PC-3 (cell line): ENCODE data around the gene LRRC28. TPM values are rescaled to one million over a fixed set of nuclear protein-coding genes. Genes with fewer than 3 reads are reported as not detected.

ENCODE experiments used
- ATAC-seq: fragments of 200-7000 bp; cut with Tn5 transposase; 2 replicates; pipeline ENCODE4 v1.9.1; 2020; ENCODE audit warnings: mild to moderate bottlenecking, moderate library complexity
- BruUV-seq: library from RNA; stranded (reverse); fragments of 400-500 nt; replicated peaks from 2 replicates; lab custom pipeline; 2021; lab: Mats Ljungman, UMichigan
- CTCF ChIA-PET: fragments of 300-600 bp; sonication (Branson Sonifier 250); formaldehyde crosslinking; loops from one replicate; lab custom pipeline; 2022; ENCODE audit warnings: antibody characterized with exemption; lab: Charles Lee
- POLR2A ChIA-PET: fragments of 300-600 bp; sonication (Branson Sonifier 250); formaldehyde crosslinking; loops from one replicate; lab custom pipeline; 2022; ENCODE audit warnings: antibody characterized with exemption; ENCODE audit not compliant: unreplicated experiment; lab: Charles Lee
- DNase-seq: peaks from one replicate; pipeline ENCODE4 v3.0.0-alpha.2; 2015
- H2AFZ ChIP-seq: fragments of 300-600 bp; sonication (generic); 2 replicates; pipeline ENCODE4 v1.6.0; 2016; ENCODE audit warnings: antibody characterized with exemption, low read length
- H3F3A ChIP-seq: fragments of 300-600 bp; sonication (generic); one replicate; pipeline ENCODE4 v1.6.0; 2017; ENCODE audit warnings: antibody characterized with exemption, low read length, control low read depth, mild to moderate bottlenecking; ENCODE audit not compliant: unreplicated experiment
- H3K27ac ChIP-seq: fragments of 300-600 bp; sonication (generic); 2 replicates; pipeline ENCODE4 v1.5.1; 2016; ENCODE audit warnings: mild to moderate bottlenecking, low read length
- H3K27me3 ChIP-seq: fragments of 300-600 bp; sonication (generic); 2 replicates; pipeline ENCODE4 v1.6.1; 2016; ENCODE audit warnings: low read length, mixed read lengths
- H3K36me3 ChIP-seq: fragments of 300-600 bp; sonication (generic); 2 replicates; pipeline ENCODE4 v1.6.1; 2016; ENCODE audit warnings: low read depth, mixed run types, low read length, mixed read lengths
- H3K4me1 ChIP-seq: fragments of 300-600 bp; sonication (generic); 2 replicates; pipeline ENCODE4 v1.5.1; 2016; ENCODE audit warnings: low read length; ENCODE audit not compliant: insufficient read depth
- H3K4me2 ChIP-seq: fragments of 300-600 bp; sonication (generic); 2 replicates; pipeline ENCODE4 v1.6.0; 2016; ENCODE audit warnings: low read length
- H3K4me3 ChIP-seq: fragments of 300-600 bp; sonication (generic); 2 replicates; pipeline ENCODE4 v1.5.1; 2016; ENCODE audit warnings: mild to moderate bottlenecking, low read length, mixed read lengths
- H3K79me2 ChIP-seq: fragments of 300-600 bp; sonication (generic); 2 replicates; pipeline ENCODE4 v1.6.1; 2017; ENCODE audit warnings: low read length, mixed read lengths
- H3K9ac ChIP-seq: fragments of 300-600 bp; sonication (generic); 2 replicates; pipeline ENCODE4 v1.6.0; 2016; ENCODE audit warnings: mild to moderate bottlenecking, low read length
- H3K9me2 ChIP-seq: fragments of 300-600 bp; sonication (generic); replicated peaks from 2 replicates; pipeline ENCODE4 v1.6.1; 2016; ENCODE audit warnings: mixed run types, low read length, mixed read lengths
- H3K9me3 ChIP-seq: fragments of 300-600 bp; sonication (generic); 2 replicates; pipeline ENCODE4 v1.6.1; 2016; ENCODE audit warnings: low read length, mixed read lengths
- H4K20me1 ChIP-seq: fragments of 300-600 bp; sonication (generic); 2 replicates; pipeline ENCODE4 v1.6.1; 2016; ENCODE audit warnings: low read length, mixed read lengths
- CTCF ChIP-seq: fragments of 300-600 bp; sonication (generic); conservative IDR thresholded peaks from 2 replicates; pipeline ENCODE4 v1.5.1; 2017; ENCODE audit warnings: antibody characterized with exemption, low read depth, mild to moderate bottlenecking, low read length
- EZH2 ChIP-seq: fragments of 300-600 bp; sonication (generic); IDR thresholded peaks from one replicate; pipeline ENCODE4 v1.6.1; 2017; ENCODE audit warnings: antibody characterized with exemption, mild to moderate bottlenecking, low read length; ENCODE audit not compliant: unreplicated experiment
- EZH2phosphoT487 ChIP-seq: fragments of 300-600 bp; sonication (generic); IDR thresholded peaks from 2 replicates; pipeline ENCODE4 v1.6.1; 2018; ENCODE audit warnings: mild to moderate bottlenecking, antibody characterized with exemption, low read length, borderline replicate concordance
- intact Hi-C: fragments of 100-400 bp; cut with micrococcal nuclease; formaldehyde crosslinking; loops from 2 replicates; pipeline ENCODE4 v1.9.0; 2023
- total RNA-seq: library from RNA; depleted of rRNA; stranded (reverse); fragments of >200 nt; gene quantifications from 2 replicates; pipeline ENCODE4 v1.2.3, GENCODE V29; 2014

The LRRC28 gene
- total RNA-seq, 1 experiment from 2014 or later = 10.6 TPM

- TF ChIP-seq CTCF = no peak
Measured at GRCh38 chr15:99410477-99410876, 159.2 kb downstream of the LRRC28 start.

GRCh38 chr15:99411234-99411633 is 160.0 kb downstream of the LRRC28 start:
- ChIA-PET POLR2A (no interaction called here), CTCF (interaction anchor here (1.4 kb wide), 1 partner anchor 293 kb away, joined by 10 read pairs; no protein-coding TSS in a partner anchor)
- no peaks in the 10 kb centered on the region for H3K79me2 ChIP-seq
- no peaks in the 10 kb centered on the region for H3F3A ChIP-seq
- no peaks in the 10 kb centered on the region for H3K27me3 ChIP-seq
- intact Hi-C loops = no loop called here
- no peak for TF ChIP-seq EZH2phosphoT487
- no peak for TF ChIP-seq CTCF
- no peak for TF ChIP-seq EZH2
- H2AFZ ChIP-seq = no peak overlapping the region
- no TSS peak for BruUV-seq
- peaks cover 8% of the 10 kb centered on the region; the same call in 1 of the 2 replicates for H3K4me1 ChIP-seq
- no peak overlapping the region for H3K4me2 ChIP-seq
- no peaks in the 10 kb centered on the region for H3K9me2 ChIP-seq
- H3K27ac ChIP-seq = no peak overlapping the region
- no peak for ATAC-seq
- no peaks in the 10 kb centered on the region for H4K20me1 ChIP-seq
- no peaks in the 10 kb centered on the region for H3K36me3 ChIP-seq
- no peak overlapping the region for H3K9ac ChIP-seq
- H3K4me3 ChIP-seq = no peak overlapping the region
- H3K9me3 ChIP-seq = no peaks in the 10 kb centered on the region
- DNase-seq = no peak

More at GRCh38 chr15:99410477-99410876, 159.2 kb downstream of the LRRC28 start:
- Histone ChIP-seq H3K36me3 (no peaks in the 10 kb centered on the region), H3K27ac (no peak overlapping the region), H3K4me3 (no peak overlapping the region), H3K9me2 (no peaks in the 10 kb centered on the region), H3K4me2 (no peak overlapping the region), H3K79me2 (no peaks in the 10 kb centered on the region), H3K27me3 (no peaks in the 10 kb centered on the region), H2AFZ (no peak overlapping the region), H3K9me3 (no peaks in the 10 kb centered on the region), H4K20me1 (no peaks in the 10 kb centered on the region), H3F3A (no peaks in the 10 kb centered on the region), H3K9ac (no peak overlapping the region), H3K4me1 (peaks cover 8% of the 10 kb centered on the region; the same call in 1 of the 2 replicates)
- intact Hi-C loops = no loop called here
- BruUV-seq = no TSS peak
- DNase-seq = no peak
- ATAC-seq = no peak
- POLR2A ChIA-PET = interaction anchor here (0.5 kb wide), 1 partner anchor 159 kb away, joined by 3 read pairs; the partner anchor contains the start of gene LRRC28
- CTCF ChIA-PET = interaction anchor here (1.4 kb wide), 1 partner anchor 294 kb away, joined by 10 read pairs; no protein-coding TSS in a partner anchor

GRCh38 chr15:99412082-99412481 is 160.8 kb downstream of the LRRC28 start:
- TF ChIP-seq CTCF (no peak), EZH2 (no peak), EZH2phosphoT487 (no peak)
- Histone ChIP-seq H3K4me3 (no peak overlapping the region), H3K79me2 (no peaks in the 10 kb centered on the region), H3K4me2 (no peak overlapping the region), H3K36me3 (no peaks in the 10 kb centered on the region), H3K27ac (no peak overlapping the region), H3K4me1 (peaks cover 8% of the 10 kb centered on the region; the same call in 1 of the 2 replicates), H3K9me3 (no peaks in the 10 kb centered on the region), H3K9ac (no peak overlapping the region), H4K20me1 (no peaks in the 10 kb centered on the region), H3K9me2 (no peaks in the 10 kb centered on the region), H3K27me3 (no peaks in the 10 kb centered on the region), H2AFZ (no peak overlapping the region), H3F3A (no peaks in the 10 kb centered on the region)
- no TSS peak for BruUV-seq
- POLR2A ChIA-PET = no interaction called here
- intact Hi-C loops = no loop called here
- DNase-seq (no peak), ATAC-seq (no peak)
- CTCF ChIA-PET = no interaction called here
